ENCODE results near the gene CEP20. TPM values are rescaled to one million over a fixed set of nuclear protein-coding genes. Genes with fewer than 3 reads are reported as not detected.

CEP20 gene
- total RNA-seq, 1 donor from 2014 or later = 101 TPM

- TF ChIP-seq CTCF (IDR thresholded peaks at IDR 0.05) (no peak), EZH2 (IDR thresholded peaks at IDR 0.05) (no peak)
- Histone ChIP-seq H3K4me3 (no peak overlapping the region), H3K9ac (no peak overlapping the region), H3K36me3 (no peaks in the 10 kb centered on the region), H4K20me1 (ENCODE audit: low read depth) (no peaks in the 10 kb centered on the region), H3K9me3 (ENCODE audit: low read depth) (no peaks in the 10 kb centered on the region), H2AFZ (replicated peaks) (no peak overlapping the region), H3K79me2 (ENCODE audit: low read depth) (no peaks in the 10 kb centered on the region), H3K4me1 (no peaks in the 10 kb centered on the region), H3K27me3 (no peaks in the 10 kb centered on the region), H3K4me2 (no peak overlapping the region), H3F3A (ENCODE audit: low read depth) (no peaks in the 10 kb centered on the region), H3K27ac (no peak overlapping the region)
- Mint-ChIP-seq H3K36me3 (no peaks in the 10 kb centered on the region), H3K27me3 (ENCODE audit: insufficient read depth, low read depth) (peaks cover 8% of the 10 kb centered on the region), H3K4me3 (no peak overlapping the region), H3K27ac (no peak overlapping the region), H3K4me1 (no peaks in the 10 kb centered on the region), H3K9me3 (no peaks in the 10 kb centered on the region)
- no peak for DNase-seq (ENCODE audit: low spot score)
Observed at GRCh38 chr16:15827709-15828343, 60.6 kb downstream of the CEP20 start.

GRCh38 chr16:15827299-15827698, 61.1 kb downstream of the CEP20 start:
- Mint-ChIP-seq H3K27ac (no peak overlapping the region), H3K4me3 (no peak overlapping the region), H3K4me1 (no peaks in the 10 kb centered on the region), H3K27me3 (ENCODE audit: insufficient read depth, low read depth) (peaks cover 8% of the 10 kb centered on the region), H3K36me3 (no peaks in the 10 kb centered on the region), H3K9me3 (no peaks in the 10 kb centered on the region)
- no peak overlapping the region for H3K27ac ChIP-seq
- H3K27me3 ChIP-seq = no peaks in the 10 kb centered on the region
- H3K4me3 ChIP-seq = no peak overlapping the region
- H3K79me2 ChIP-seq (ENCODE audit: low read depth) = no peaks in the 10 kb centered on the region
- no peaks in the 10 kb centered on the region for H3K9me3 ChIP-seq (ENCODE audit: low read depth)
- H3K9ac ChIP-seq = no peak overlapping the region
- H4K20me1 ChIP-seq (ENCODE audit: low read depth) = no peaks in the 10 kb centered on the region
- H3F3A ChIP-seq (ENCODE audit: low read depth) = no peaks in the 10 kb centered on the region
- no peak overlapping the region for H2AFZ ChIP-seq (replicated peaks)
- no peaks in the 10 kb centered on the region for H3K36me3 ChIP-seq
- no peak overlapping the region for H3K4me2 ChIP-seq
- TF ChIP-seq EZH2 (IDR thresholded peaks at IDR 0.05) = no peak
- no peak for TF ChIP-seq CTCF (IDR thresholded peaks at IDR 0.05)
- no peak for TF ChIP-seq EZH2phosphoT487 (IDR thresholded peaks at IDR 0.05)
- H3K4me1 ChIP-seq = no peaks in the 10 kb centered on the region
- no peak for DNase-seq (ENCODE audit: low spot score)

GRCh38 chr16:15825750-15826305, 62.6 kb downstream of the CEP20 start:
- Mint-ChIP-seq H3K27ac (no peak overlapping the region), H3K27me3 (ENCODE audit: insufficient read depth, low read depth) (peaks cover 4% of the 10 kb centered on the region), H3K9me3 (no peaks in the 10 kb centered on the region), H3K36me3 (no peaks in the 10 kb centered on the region), H3K4me3 (no peak overlapping the region), H3K4me1 (peaks cover 2% of the 10 kb centered on the region)
- Histone ChIP-seq H3K4me3 (no peak overlapping the region), H3K36me3 (no peaks in the 10 kb centered on the region), H3K4me1 (no peaks in the 10 kb centered on the region), H3F3A (ENCODE audit: low read depth) (no peaks in the 10 kb centered on the region), H3K27me3 (no peaks in the 10 kb centered on the region), H3K4me2 (no peak overlapping the region), H2AFZ (replicated peaks) (no peak overlapping the region), H3K9me3 (ENCODE audit: low read depth) (no peaks in the 10 kb centered on the region), H3K9ac (no peak overlapping the region), H3K79me2 (ENCODE audit: low read depth) (no peaks in the 10 kb centered on the region), H3K27ac (no peak overlapping the region), H4K20me1 (ENCODE audit: low read depth) (no peaks in the 10 kb centered on the region)
- TF ChIP-seq EZH2 (IDR thresholded peaks at IDR 0.05) = no peak
- no peak for DNase-seq (ENCODE audit: low spot score)

- Histone ChIP-seq H3K9ac (no peak overlapping the region), H2AFZ (replicated peaks) (no peak overlapping the region), H3K36me3 (no peaks in the 10 kb centered on the region), H3K27ac (no peak overlapping the region), H4K20me1 (ENCODE audit: low read depth) (no peaks in the 10 kb centered on the region), H3F3A (ENCODE audit: low read depth) (no peaks in the 10 kb centered on the region), H3K9me3 (ENCODE audit: low read depth) (no peaks in the 10 kb centered on the region), H3K4me1 (no peaks in the 10 kb centered on the region), H3K79me2 (ENCODE audit: low read depth) (no peaks in the 10 kb centered on the region), H3K27me3 (no peaks in the 10 kb centered on the region), H3K4me2 (no peak overlapping the region), H3K4me3 (no peak overlapping the region)
- Mint-ChIP-seq H3K4me1 (peaks cover 2% of the 10 kb centered on the region), H3K27ac (no peak overlapping the region), H3K36me3 (no peaks in the 10 kb centered on the region), H3K27me3 (ENCODE audit: insufficient read depth, low read depth) (peaks cover 6% of the 10 kb centered on the region), H3K9me3 (peaks cover 3% of the 10 kb centered on the region), H3K4me3 (no peak overlapping the region)
- TF ChIP-seq CTCF (IDR thresholded peaks at IDR 0.05) (no peak), EZH2phosphoT487 (IDR thresholded peaks at IDR 0.05) (no peak), EZH2 (IDR thresholded peaks at IDR 0.05) (no peak)
- DNase-seq (ENCODE audit: low spot score) = no peak
Observed at GRCh38 chr16:15822957-15823356, 65.4 kb downstream of the CEP20 start.
